Measurements from ENCODE around the gene KRT31. TPM values are rescaled to one million over a fixed set of nuclear protein-coding genes. Genes with fewer than 3 reads are reported as not detected.

KRT31 gene
- total RNA-seq, 1 donor from 2014 or later, result not detected

- Mint-ChIP-seq H3K9me3 (ENCODE audit: unreplicated experiment) (no peaks in the 10 kb centered on the region), H3K4me1 (ENCODE audit: low read depth, unreplicated experiment) (peaks cover 4% of the 10 kb centered on the region), H3K27me3 (ENCODE audit: unreplicated experiment) (peaks cover 2% of the 10 kb centered on the region), H3K27ac (ENCODE audit: unreplicated experiment) (no peak overlapping the region), H3K36me3 (ENCODE audit: unreplicated experiment) (no peaks in the 10 kb centered on the region), H3K4me3 (ENCODE audit: unreplicated experiment) (no peak overlapping the region)
- no peak for DNase-seq
- TF ChIP-seq CTCF (IDR thresholded peaks at IDR 0.05; ENCODE audit: partially characterized antibody, unreplicated experiment), result no peak
Observed at GRCh38 chr17:41415833-41416335, 18.5 kb upstream of the KRT31 start.

GRCh38 chr17:41415411-41415810, 18.0 kb upstream of the KRT31 start:
- H3K36me3 Mint-ChIP-seq (ENCODE audit: unreplicated experiment), result no peaks in the 10 kb centered on the region
- no peak for DNase-seq
- H3K27ac Mint-ChIP-seq (ENCODE audit: unreplicated experiment), result no peak overlapping the region
- H3K9me3 Mint-ChIP-seq (ENCODE audit: unreplicated experiment), result no peaks in the 10 kb centered on the region
- peaks cover 2% of the 10 kb centered on the region for H3K27me3 Mint-ChIP-seq (ENCODE audit: unreplicated experiment)
- peaks cover 4% of the 10 kb centered on the region for H3K4me1 Mint-ChIP-seq (ENCODE audit: low read depth, unreplicated experiment)
- no peak overlapping the region for H3K4me3 Mint-ChIP-seq (ENCODE audit: unreplicated experiment)
- TF ChIP-seq CTCF (IDR thresholded peaks at IDR 0.05; ENCODE audit: partially characterized antibody, unreplicated experiment), result no peak

GRCh38 chr17:41413982-41414381, 16.6 kb upstream of the KRT31 start:
- H3K36me3 Mint-ChIP-seq (ENCODE audit: unreplicated experiment), result no peaks in the 10 kb centered on the region
- no peaks in the 10 kb centered on the region for H3K9me3 Mint-ChIP-seq (ENCODE audit: unreplicated experiment)
- peaks cover 4% of the 10 kb centered on the region for H3K4me1 Mint-ChIP-seq (ENCODE audit: low read depth, unreplicated experiment)
- no peak overlapping the region for H3K4me3 Mint-ChIP-seq (ENCODE audit: unreplicated experiment)
- no peak for TF ChIP-seq CTCF (IDR thresholded peaks at IDR 0.05; ENCODE audit: partially characterized antibody, unreplicated experiment)
- DNase-seq, result no peak
- no peak overlapping the region for H3K27ac Mint-ChIP-seq (ENCODE audit: unreplicated experiment)
- H3K27me3 Mint-ChIP-seq (ENCODE audit: unreplicated experiment), result peaks cover 4% of the 10 kb centered on the region

- TF ChIP-seq CTCF (IDR thresholded peaks at IDR 0.05; ENCODE audit: partially characterized antibody, unreplicated experiment), result no peak
- Mint-ChIP-seq H3K27ac (ENCODE audit: unreplicated experiment) (no peak overlapping the region), H3K4me1 (ENCODE audit: low read depth, unreplicated experiment) (peaks cover 4% of the 10 kb centered on the region), H3K36me3 (ENCODE audit: unreplicated experiment) (no peaks in the 10 kb centered on the region), H3K27me3 (ENCODE audit: unreplicated experiment) (peaks cover 4% of the 10 kb centered on the region), H3K9me3 (ENCODE audit: unreplicated experiment) (no peaks in the 10 kb centered on the region), H3K4me3 (ENCODE audit: unreplicated experiment) (no peak overlapping the region)
- no peak for DNase-seq
Observed at GRCh38 chr17:41413353-41413957, 16.0 kb upstream of the KRT31 start.

- H3K4me1 Mint-ChIP-seq (ENCODE audit: low read depth, unreplicated experiment), result peaks cover under 1% of the 10 kb centered on the region
- H3K36me3 Mint-ChIP-seq (ENCODE audit: unreplicated experiment), result no peaks in the 10 kb centered on the region
- no peak overlapping the region for H3K27ac Mint-ChIP-seq (ENCODE audit: unreplicated experiment)
- H3K27me3 Mint-ChIP-seq (ENCODE audit: unreplicated experiment), result peaks cover 2% of the 10 kb centered on the region
- no peak overlapping the region for H3K4me3 Mint-ChIP-seq (ENCODE audit: unreplicated experiment)
- TF ChIP-seq CTCF (IDR thresholded peaks at IDR 0.05; ENCODE audit: partially characterized antibody, unreplicated experiment), result no peak
- no peak for DNase-seq
- no peaks in the 10 kb centered on the region for H3K9me3 Mint-ChIP-seq (ENCODE audit: unreplicated experiment)
Observed at GRCh38 chr17:41411072-41411840, 13.8 kb upstream of the KRT31 start.

Measured in glutamatergic neuron (in vitro differentiated cells).